GM19099 (cell line): ENCODE results near the gene BCAM.

Experiments used
- POLR2A ChIP-seq: IDR thresholded peaks from 3 replicates; pipeline ENCODE4 v1.6.1; 2011; ENCODE audit warnings: low read depth; ENCODE audit not compliant: insufficient read length; ENCODE audit errors: extremely low read depth

The BCAM gene

DNA sequence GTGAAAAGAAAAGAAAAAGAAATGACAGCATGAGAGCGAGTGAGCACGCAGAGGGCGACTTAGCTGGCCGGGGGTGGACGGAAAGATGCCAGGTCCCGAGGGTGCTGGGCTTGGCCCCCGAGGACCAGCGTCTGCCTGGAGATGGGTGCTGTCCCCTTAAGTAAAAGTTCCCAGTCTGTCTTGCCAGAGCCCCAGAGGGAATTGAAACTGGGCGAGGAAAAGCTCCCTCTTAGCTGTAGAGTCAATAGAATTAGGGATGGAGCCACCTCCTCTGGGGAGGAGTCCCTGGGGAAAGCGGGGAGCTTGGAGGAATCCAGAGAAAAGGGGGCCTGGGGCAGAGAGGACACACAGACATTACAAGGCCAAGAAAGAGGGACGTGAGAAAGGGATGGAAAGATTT is 13.3 kb downstream of the BCAM start:
- TF ChIP-seq POLR2A: no peak

- no peak for TF ChIP-seq POLR2A
Observed at GRCh38 chr19:44822670-44823372, 13.9 kb downstream of the BCAM start.

DNA sequence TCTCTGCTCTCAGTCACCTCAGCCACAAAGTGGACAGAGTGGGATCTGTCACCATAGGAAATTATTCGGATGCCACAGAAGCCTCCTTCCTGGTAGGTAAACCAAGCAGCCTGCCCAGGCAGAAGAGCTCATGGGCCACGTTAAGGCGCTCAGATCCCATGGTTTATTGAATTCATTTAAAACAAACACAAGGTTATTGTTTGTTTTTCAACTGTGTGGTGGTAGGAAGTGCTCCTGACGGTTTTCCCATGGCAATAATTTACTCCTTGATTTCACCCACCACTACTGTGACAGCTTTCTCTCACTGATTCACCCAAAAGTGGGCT is 14.4 kb downstream of the BCAM start:
- no peak for TF ChIP-seq POLR2A

GRCh38 chr19:44824761-44825160 is 15.9 kb downstream of the BCAM start:
- TF ChIP-seq POLR2A: no peak

- TF ChIP-seq POLR2A: no peak
Observed at GRCh38 chr19:44839276-44839675, 30.4 kb downstream of the BCAM start.

- TF ChIP-seq POLR2A: no peak
Observed at GRCh38 chr19:44840811-44841210, 31.9 kb downstream of the BCAM start.

- TF ChIP-seq POLR2A: no peak
Observed at GRCh38 chr19:44841231-44841630, 32.3 kb downstream of the BCAM start.

DNA sequence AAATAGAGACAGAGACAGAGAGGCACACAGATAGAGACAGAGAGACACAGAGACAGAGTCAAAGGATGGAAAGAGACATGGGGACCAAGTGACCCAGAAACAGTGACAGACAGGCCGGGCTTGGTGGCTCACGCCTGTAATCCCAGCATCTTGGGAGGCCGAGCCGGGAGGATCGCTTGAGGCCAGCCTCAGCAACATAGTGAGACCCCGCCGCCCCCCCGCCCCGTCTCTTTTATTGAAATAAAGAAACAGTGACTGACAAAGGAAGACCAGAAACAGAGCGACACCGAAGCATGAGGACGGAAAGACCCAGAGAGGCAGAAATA is 36.3 kb downstream of the BCAM start:
- TF ChIP-seq POLR2A: no peak

- no peak for TF ChIP-seq POLR2A
Observed at GRCh38 chr19:44845612-44846454, 36.9 kb downstream of the BCAM start, which contains the start of gene NECTIN2. NECTIN2 (plus strand) TSS chr19:44846297; CDS start chr19:44846526, 229 bp downstream.

DNA sequence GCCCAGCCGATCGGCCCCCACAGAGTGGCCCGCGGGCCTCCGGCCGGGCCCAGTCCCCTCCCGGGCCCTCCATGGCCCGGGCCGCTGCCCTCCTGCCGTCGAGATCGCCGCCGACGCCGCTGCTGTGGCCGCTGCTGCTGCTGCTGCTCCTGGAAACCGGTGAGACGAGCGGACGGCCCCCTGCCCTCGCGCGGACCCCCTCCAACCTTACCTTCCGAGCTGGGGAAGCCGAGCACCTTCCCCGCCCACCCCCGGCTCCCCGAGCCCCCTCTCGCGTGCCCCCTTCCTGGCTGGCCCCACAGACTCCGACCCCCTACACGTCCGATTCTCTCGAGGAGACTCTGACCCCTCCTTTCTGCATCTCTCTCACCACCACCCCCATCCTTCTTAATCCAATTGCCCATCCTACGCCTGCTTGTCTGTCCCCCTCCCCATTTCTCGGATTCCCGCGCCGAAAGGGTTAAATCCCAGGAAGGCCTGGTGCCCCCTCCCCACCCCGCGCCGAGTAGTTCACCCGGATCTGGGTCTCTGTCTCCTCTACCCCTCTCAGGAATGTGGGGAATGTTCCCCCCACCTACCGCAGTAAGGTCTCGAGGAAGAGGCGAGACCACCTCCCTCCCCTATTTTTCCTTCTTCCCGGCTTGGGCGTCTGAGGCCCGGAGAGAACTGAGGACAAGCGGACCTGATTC is 37.7 kb downstream of the BCAM start:
- no peak for TF ChIP-seq POLR2A

DNA sequence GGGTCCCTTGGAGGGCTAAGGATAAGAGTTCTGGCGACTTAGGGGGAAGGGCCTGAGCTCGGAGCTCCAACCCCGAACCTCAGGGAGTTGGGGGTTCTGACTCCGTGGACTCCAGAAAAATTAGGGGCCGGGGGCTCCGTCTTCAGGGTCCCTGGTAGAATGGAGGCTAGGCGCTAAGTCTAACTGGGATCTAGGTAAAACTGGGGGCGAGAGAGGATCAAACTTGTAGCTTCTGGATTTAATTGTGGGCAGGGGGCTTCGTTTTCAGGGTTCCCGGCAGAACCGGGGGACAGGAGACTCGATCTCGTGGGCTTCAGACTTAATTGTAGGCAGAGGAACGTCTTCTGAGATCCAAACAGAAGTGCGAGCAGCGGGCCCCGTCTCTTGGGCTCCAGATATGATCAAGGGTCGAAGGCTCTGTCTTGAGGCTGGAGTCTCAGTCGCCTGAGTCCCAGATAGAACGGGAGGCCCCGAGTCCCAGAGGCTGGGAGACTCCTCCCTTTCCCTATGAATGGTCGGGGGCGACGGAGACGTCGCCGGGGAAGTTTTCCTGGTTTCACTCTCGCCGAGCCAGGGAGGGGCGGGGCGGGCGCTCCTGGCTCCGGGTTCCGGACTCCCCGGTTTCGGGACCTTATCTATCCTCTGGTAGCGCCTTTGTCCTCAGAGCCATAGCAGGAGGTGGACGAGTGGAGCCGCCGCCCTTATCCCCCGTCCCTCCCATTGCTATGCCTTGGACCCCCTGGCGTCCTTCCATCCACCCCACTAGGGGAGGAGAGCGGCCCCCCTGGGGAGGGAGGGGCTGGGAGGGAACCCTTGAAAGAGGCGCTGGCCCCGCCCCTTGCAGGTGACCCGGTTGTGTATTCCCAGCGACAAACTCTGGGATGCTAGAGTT is 38.5 kb downstream of the BCAM start:
- no peak for TF ChIP-seq POLR2A

GRCh38 chr19:44848036-44848811 is 39.3 kb downstream of the BCAM start:
- no peak for TF ChIP-seq POLR2A

GRCh38 chr19:44848812-44849447 is 40.0 kb downstream of the BCAM start:
- no peak for TF ChIP-seq POLR2A
